Activated CD4-positive, alpha-beta T cell treated with anti-CD3 and anti-CD28 coated beads for 4 hours (primary cell): ENCODE data around the gene PRIMA1.

Experiments
- DNase-seq, 2 donors: peaks; one replicate each; pipeline ENCODE4 v3.0.0-alpha.2; 2020

The PRIMA1 gene

GRCh38 chr14:93752980-93753561, 35.2 kb downstream of the PRIMA1 start:
- no peak for DNase-seq

GRCh38 chr14:93751946-93752655, 36.2 kb downstream of the PRIMA1 start:
- no peak for DNase-seq

- no peak for DNase-seq
These were observed 39.2 kb downstream of the PRIMA1 start for GRCh38 chr14:93749076-93749420.

- DNase-seq, result no peak
These were observed 39.8 kb downstream of the PRIMA1 start for GRCh38 chr14:93748208-93749075.

GRCh38 chr14:93747560-93747959, 40.7 kb downstream of the PRIMA1 start:
- no peak for DNase-seq

- DNase-seq, result no peak
These were observed 41.2 kb downstream of the PRIMA1 start for GRCh38 chr14:93747102-93747501.

- no peak for DNase-seq
These were observed 42.5 kb downstream of the PRIMA1 start for GRCh38 chr14:93745603-93746273.

GRCh38 chr14:93744876-93745275, 43.4 kb downstream of the PRIMA1 start:
- no peak for DNase-seq

GRCh38 chr14:93744176-93744575, 44.1 kb downstream of the PRIMA1 start:
- no peak for DNase-seq

- no peak for DNase-seq
These were observed 44.8 kb downstream of the PRIMA1 start for GRCh38 chr14:93743270-93744060.

GRCh38 chr14:93742761-93743160, 45.5 kb downstream of the PRIMA1 start:
- no peak for DNase-seq

- no peak for DNase-seq
These were observed 46.6 kb downstream of the PRIMA1 start for GRCh38 chr14:93741556-93742230.

- DNase-seq, result no peak
These were observed 50.7 kb downstream of the PRIMA1 start for GRCh38 chr14:93737634-93738033.

- no peak for DNase-seq
These were observed 51.8 kb downstream of the PRIMA1 start for GRCh38 chr14:93736378-93737014.

- no peak for DNase-seq
These were observed 53.1 kb downstream of the PRIMA1 start for GRCh38 chr14:93735206-93735605.

- DNase-seq, result no peak
These were observed 54.0 kb downstream of the PRIMA1 start for GRCh38 chr14:93734086-93734822.

GRCh38 chr14:93733631-93734030, 54.7 kb downstream of the PRIMA1 start:
- DNase-seq, result no peak

GRCh38 chr14:93733231-93733630, 55.1 kb downstream of the PRIMA1 start:
- DNase-seq, result no peak

GRCh38 chr14:93732524-93732923, 55.8 kb downstream of the PRIMA1 start:
- no peak for DNase-seq

- no peak for DNase-seq
These were observed 56.5 kb downstream of the PRIMA1 start for GRCh38 chr14:93731753-93732152.

GRCh38 chr14:93729993-93730392, 58.3 kb downstream of the PRIMA1 start:
- no peak for DNase-seq
